ENCODE results near the gene TNS2.
"Not testable (repeated sequence)": the region's sequence is repeated elsewhere in the genome, so short reads cannot be mapped to it uniquely, and the experiment has no call there.

TNS2 gene

DNA sequence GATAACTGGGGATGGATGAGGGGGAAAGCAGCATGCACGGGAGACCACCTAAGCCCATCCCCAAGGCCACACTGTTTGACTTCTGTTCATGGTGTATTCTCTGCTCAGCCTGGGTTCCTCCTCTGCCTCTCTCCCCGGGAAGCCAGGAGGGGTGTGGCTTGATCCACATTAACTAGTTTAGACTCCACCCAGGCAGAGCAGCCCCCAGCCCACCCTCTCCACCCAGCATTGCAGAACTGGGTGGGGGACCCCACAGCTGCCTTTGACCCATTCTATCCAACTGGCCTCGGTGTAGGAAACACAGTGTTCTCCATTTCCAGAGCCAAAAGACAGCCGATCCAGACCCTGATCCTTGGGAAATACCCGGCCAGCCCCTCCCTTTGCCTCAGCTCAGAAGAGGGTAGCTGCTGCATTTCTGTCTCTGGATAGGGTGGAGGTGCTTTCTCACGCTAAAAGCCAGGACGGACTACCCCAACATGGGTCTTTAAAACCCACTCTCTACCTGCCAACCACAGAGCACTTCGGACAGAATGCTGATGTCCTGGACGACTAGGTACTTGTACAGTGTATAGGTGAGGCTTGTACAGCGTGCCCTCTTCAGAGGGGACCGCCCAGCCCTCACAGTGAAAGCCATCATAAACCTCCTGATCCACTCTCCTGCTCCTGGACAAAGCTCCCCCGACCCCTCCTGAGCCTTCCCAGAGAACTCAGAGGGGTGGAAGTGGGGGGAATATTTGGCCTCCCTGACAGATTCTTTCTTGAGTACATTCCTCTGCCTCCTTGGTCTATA is 20.0 kb downstream of the TNS2 start:
- DNase-seq (ENCODE audit: low spot score), result no peak

DNA sequence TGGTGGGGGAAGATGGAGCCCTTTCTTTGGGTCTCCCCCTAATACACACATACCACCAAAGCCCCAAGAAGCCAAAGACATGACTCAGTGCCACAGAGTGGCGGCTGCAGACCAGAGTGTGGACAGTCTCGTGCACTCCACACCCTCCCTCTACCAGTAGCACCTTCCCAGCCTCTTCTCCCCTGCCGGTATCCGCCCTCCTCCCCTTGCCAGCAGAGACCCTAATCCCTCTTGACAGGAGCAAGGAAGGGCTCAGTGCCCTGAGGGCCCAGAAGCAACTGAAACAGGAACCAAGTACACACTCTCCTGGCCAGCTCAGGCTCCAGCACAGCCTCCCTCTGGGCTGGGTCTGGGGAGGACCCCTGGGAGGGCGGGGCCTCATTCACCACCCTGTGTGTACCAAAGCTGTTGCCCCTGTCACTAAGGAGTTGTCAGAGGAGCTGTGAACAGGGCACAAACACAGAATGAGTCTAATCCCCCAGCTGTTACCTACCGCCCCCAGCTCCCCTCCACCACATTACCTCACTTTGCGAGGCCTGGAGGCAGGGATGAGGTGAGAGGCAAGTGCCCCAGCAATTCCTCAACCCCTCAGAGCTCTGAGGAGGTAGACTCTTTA is 21.1 kb downstream of the TNS2 start:
- no peak for DNase-seq (ENCODE audit: low spot score)

GRCh38 chr12:53071591-53072551 is 22.0 kb downstream of the TNS2 start:
- DNase-seq (ENCODE audit: low spot score), result no peak

DNA sequence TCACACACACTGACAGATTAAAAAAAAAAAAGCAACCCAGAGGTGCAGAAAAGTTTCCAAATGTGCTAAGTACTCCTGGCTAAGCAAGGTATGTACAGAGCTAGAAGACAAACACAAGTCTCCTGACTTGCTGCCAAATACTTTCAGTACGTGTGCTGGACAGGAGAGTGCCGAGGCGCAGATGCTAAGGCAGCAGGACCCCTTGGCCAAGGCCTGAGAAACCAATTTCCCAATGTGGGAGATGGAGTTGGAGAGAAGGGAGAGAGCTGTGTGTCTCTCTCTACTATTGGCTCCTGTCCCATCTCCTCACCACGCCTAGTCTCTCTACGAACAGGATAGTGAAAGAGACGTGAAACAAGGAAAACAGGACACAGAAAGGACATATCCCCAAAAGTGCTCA is 24.0 kb downstream of the TNS2 start:
- DNase-seq (ENCODE audit: low spot score), result no peak

DNA sequence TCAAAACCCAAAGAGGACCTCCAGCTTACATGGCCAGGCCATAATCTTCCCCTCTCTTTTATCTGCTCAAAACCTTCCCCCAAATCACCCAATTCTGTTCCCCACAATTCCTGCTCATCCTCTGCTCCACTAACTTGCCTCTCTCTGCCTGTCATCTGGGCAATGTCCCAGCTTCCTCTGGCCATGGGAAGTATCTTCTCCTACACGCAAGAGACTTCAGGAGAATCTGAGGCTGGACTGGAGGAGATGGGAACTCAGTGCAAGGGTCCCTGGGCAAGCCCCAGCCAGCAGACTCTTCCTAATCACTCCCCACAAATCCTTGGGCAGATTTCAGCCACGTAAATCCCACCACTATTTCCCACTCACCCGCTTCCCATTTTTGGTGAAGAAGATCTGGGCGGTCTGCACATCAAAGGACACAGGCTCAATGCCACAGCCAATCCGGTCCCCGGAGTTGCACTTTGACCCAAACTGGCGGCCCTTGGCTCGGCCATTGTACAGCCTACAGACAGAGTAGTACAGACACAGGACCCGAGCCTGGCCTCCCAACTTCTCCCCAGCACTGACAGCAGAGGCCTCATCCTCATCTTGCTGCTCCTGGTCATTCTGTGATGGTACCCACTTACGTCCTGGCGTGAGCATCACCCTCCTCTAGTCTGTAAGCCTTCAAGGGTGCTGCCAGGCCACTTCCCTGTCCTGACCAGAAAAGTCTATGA is 24.6 kb downstream of the TNS2 start:
- no peak for DNase-seq (ENCODE audit: low spot score)

DNA sequence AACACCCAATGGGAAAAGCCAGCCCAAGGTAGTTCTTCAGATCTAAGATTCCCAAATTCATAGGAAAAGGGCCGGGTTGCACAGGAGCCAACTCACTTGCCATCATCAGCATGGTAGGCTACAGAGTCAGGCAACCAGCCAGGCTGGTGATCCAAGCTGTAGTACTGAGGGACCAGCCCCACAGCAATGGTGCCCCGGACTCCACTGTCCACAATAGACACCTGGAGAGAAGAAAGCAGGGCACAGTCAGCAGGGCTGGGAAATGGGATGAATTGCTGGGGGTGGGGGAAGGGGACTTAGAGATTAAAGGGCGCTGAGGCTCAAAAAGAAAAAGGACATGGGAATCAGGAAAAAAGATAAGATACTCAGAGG is 25.1 kb downstream of the TNS2 start:
- DNase-seq (ENCODE audit: low spot score), result no peak

- no peak for DNase-seq (ENCODE audit: low spot score)
Observed at GRCh38 chr12:53076461-53076860, 26.6 kb downstream of the TNS2 start.

DNA sequence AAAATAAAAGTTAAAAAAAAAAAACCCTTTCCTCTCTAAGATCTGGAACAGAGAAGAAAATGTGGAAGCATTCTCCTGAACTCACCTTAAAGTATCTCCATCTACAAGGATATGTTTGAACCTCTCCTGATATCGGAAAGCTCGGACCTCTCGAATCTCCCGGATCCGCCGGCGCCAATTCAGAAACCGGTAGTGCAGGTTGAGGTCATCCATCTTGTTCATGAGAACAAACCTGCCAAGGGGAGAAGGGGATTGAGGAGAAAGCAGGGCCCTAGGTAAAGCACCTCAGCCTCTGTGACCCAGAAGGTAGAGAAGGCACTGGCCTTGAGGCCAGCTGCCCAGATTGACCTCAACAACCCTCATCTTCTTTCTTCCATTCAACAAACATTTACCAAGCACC is 27.2 kb downstream of the TNS2 start:
- no peak for DNase-seq (ENCODE audit: low spot score)

- DNase-seq (ENCODE audit: low spot score), result no peak
Observed at GRCh38 chr12:53078425-53079225, 28.8 kb downstream of the TNS2 start.

- peak; percentile 99 for DNase-seq (ENCODE audit: low spot score)
Observed at GRCh38 chr12:53079226-53080117, 29.6 kb downstream of the TNS2 start, which contains the start of gene SPRYD3. Gene SPRYD3 (minus strand): TSS chr12:53079390. CDS start chr12:53079333, 57 bp downstream.

GRCh38 chr12:53082637-53083175 is 32.8 kb downstream of the TNS2 start:
- DNase-seq (ENCODE audit: low spot score), result no peak

- DNase-seq (ENCODE audit: low spot score), result no peak
Observed at GRCh38 chr12:53086361-53086760, 36.5 kb downstream of the TNS2 start.

DNA sequence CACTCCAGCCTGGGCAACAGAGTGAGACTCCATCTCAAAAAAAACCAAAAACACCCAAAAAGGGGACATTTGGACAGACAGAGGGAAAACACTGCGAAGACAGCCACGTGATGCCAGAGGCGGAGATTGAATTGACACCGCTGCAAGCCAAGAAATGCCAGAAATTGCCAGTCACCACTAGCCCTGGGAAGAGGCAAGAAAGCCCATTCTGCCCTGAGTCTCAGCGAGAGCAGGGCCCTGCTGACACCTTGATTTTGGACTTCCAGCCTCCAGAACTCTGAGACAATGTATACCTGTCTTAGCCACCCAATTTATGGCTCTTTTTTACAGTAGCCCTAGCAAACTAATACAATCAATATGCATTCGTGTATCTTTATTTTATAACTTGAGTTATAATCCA is 40.2 kb downstream of the TNS2 start:
- no peak for DNase-seq (ENCODE audit: low spot score)

- no peak for DNase-seq (ENCODE audit: low spot score)
Observed at GRCh38 chr12:53090554-53090953, 40.7 kb downstream of the TNS2 start.

- no peak for DNase-seq (ENCODE audit: low spot score)
Observed at GRCh38 chr12:53091756-53092155, 41.9 kb downstream of the TNS2 start.

- DNase-seq (ENCODE audit: low spot score), result no peak
Observed at GRCh38 chr12:53093777-53094393, 44.0 kb downstream of the TNS2 start.

- DNase-seq (ENCODE audit: low spot score), result no peak
Observed at GRCh38 chr12:53094394-53094787, 44.5 kb downstream of the TNS2 start.

DNA sequence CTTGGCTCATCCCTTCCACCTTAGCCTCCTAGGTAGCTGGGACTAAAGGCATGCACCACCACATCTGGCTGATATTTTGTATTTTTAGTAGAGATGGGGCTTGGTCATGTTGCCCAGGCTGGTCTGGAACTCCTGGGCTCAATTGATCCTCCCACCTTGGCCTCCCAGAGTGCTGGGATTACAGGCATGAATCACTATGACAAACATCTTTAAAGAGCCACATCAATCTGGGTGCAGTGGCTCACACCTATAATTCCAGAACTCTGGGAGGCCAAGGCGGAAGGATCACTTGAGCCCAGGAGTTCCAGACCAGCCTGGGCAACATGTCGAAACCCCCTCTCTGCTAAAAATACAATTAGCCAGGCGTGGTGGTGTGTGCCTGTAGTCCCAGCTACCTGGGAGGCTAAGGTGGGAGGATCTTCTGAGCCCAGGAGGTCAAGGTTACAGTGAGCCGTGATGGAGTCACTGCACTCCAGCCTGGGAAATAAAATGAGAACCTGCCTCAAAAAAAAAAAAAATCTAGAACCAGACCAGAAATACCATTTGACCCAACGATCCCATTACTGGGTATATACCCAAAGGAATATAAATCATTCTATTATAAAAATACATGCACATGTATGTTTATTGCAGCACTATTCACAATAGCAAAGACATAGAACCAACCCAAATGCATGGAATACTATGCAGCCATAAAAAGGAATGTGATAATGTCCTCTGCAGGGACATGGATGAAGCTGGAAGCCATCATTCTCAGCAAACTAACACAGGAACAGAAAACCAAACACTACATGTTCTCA is 45.1 kb downstream of the TNS2 start:
- DNase-seq (ENCODE audit: low spot score), result not testable (repeated sequence)

GRCh38 chr12:53095596-53095895 is 45.7 kb downstream of the TNS2 start:
- DNase-seq (ENCODE audit: low spot score), result not testable (repeated sequence)

All from COLO829 (cell line).